NCI-H2107 (cell line): ENCODE results near the gene EPSTI1.
"Not testable (repeated sequence)": the region's sequence is repeated elsewhere in the genome, so short reads cannot be mapped to it uniquely, and the experiment has no call there.

Experiments
- DNase-seq: peaks from one replicate; lab custom pipeline; 2025; lab: John Stamatoyannopoulos, UW

EPSTI1 gene

GRCh38 chr13:42991898-42992763, at the start of gene EPSTI1:
EPSTI1 (minus strand) TSS chr13:42992241; CDS start chr13:42992165, 76 bp downstream.
- DNase-seq, result no peak

- no peak for DNase-seq
These were observed 49.4 kb upstream of the EPSTI1 start for GRCh38 chr13:43041369-43041921.

- not testable (repeated sequence) for DNase-seq
These were observed 48.7 kb upstream of the EPSTI1 start for GRCh38 chr13:43040581-43041368.

GRCh38 chr13:43039966-43040365, 47.9 kb upstream of the EPSTI1 start:
- no peak for DNase-seq

GRCh38 chr13:43036351-43037250, 44.6 kb upstream of the EPSTI1 start:
- DNase-seq, result no peak

- DNase-seq, result no peak
These were observed 41.0 kb upstream of the EPSTI1 start for GRCh38 chr13:43033038-43033437.

GRCh38 chr13:43031881-43032280, 39.8 kb upstream of the EPSTI1 start:
- no peak for DNase-seq

- DNase-seq, result no peak
These were observed 38.5 kb upstream of the EPSTI1 start for GRCh38 chr13:43030548-43030947.

GRCh38 chr13:43026262-43026661, 34.2 kb upstream of the EPSTI1 start:
- DNase-seq, result no peak

GRCh38 chr13:43023289-43023963, 31.4 kb upstream of the EPSTI1 start, which contains the start of gene DNAJC15:
DNAJC15 (plus strand) TSS chr13:43023586; CDS start chr13:43023627, 41 bp downstream.
- DNase-seq, result no peak

GRCh38 chr13:43022934-43023288, 30.9 kb upstream of the EPSTI1 start:
- no peak for DNase-seq

- DNase-seq, result no peak
These were observed 30.1 kb upstream of the EPSTI1 start for GRCh38 chr13:43021926-43022670.

- no peak for DNase-seq
These were observed 28.8 kb upstream of the EPSTI1 start for GRCh38 chr13:43020794-43021193.

- no peak for DNase-seq
These were observed 27.8 kb upstream of the EPSTI1 start for GRCh38 chr13:43019811-43020210.

- DNase-seq, result no peak
These were observed 24.2 kb upstream of the EPSTI1 start for GRCh38 chr13:43016226-43016625.

- DNase-seq, result no peak
These were observed 22.1 kb upstream of the EPSTI1 start for GRCh38 chr13:43014162-43014561.

- no peak for DNase-seq
These were observed 17.5 kb upstream of the EPSTI1 start for GRCh38 chr13:43009506-43009905.

GRCh38 chr13:43008596-43008995, 16.6 kb upstream of the EPSTI1 start:
- DNase-seq, result no peak

- DNase-seq, result no peak
These were observed 15.0 kb upstream of the EPSTI1 start for GRCh38 chr13:43006893-43007631.
